Endothelial cell of umbilical vein (primary cell): Measurements from ENCODE around the gene RAC2. TPM values are rescaled to one million over a fixed set of nuclear protein-coding genes. Genes with fewer than 3 reads are reported as not detected.

Experiments
- BruUV-seq: library from RNA; stranded (reverse); fragments of 400-500 nt; replicated peaks from 2 replicates; lab custom pipeline; 2021; lab: Mats Ljungman, UMichigan
- CTCF ChIA-PET: fragments of 300-600, 350-600 bp; sonication (Branson Sonifier 250); formaldehyde crosslinking; loops from one replicate; lab custom pipeline; 2021; ENCODE audit warnings: antibody characterized with exemption, inconsistent platforms; lab: Charles Lee
- POLR2A ChIA-PET: fragments of 300-600, 350-600 bp; sonication (Branson Sonifier 250); formaldehyde crosslinking; loops from one replicate; lab custom pipeline; 2021; ENCODE audit warnings: antibody characterized with exemption, inconsistent platforms; lab: Charles Lee
- DNase-seq: peaks from one replicate; pipeline ENCODE4 v3.0.0-alpha.2; 2011; ENCODE audit warnings: low read depth, low spot score
- FAIRE-seq: peaks from 2 replicates; lab custom pipeline; 2011; peaks lifted over from hg19 to GRCh38; lab: Jason Lieb, UNC
- H2AFZ ChIP-seq: 2 replicates; pipeline ENCODE4 v1.6.0; 2012; ENCODE audit warnings: low read depth, low read length, control low read depth, inconsistent platforms
- H3K27ac ChIP-seq: 2 replicates; pipeline ENCODE4 v1.5.1; 2011; ENCODE audit warnings: low read depth, mild to moderate bottlenecking, control low read depth, low read length, moderate library complexity; ENCODE audit not compliant: insufficient read depth
- H3K27me3 ChIP-seq, 2 experiments: 2 replicates each; pipeline versions ENCODE4 v1.6.0 to v1.6.1; 2011; ENCODE audit warnings: low read length in 2 of 2, mixed read lengths in 1 of 2; ENCODE audit not compliant: control insufficient read depth in 2 of 2, insufficient read depth in 2 of 2
- H3K36me3 ChIP-seq, 2 experiments: 2 replicates in 1 of 2; 3 replicates in 1 of 2; pipeline ENCODE4 v1.5.1; 2011; ENCODE audit warnings: low read length in 2 of 2, mild to moderate bottlenecking in 1 of 2, moderate library complexity in 1 of 2; ENCODE audit not compliant: control insufficient read depth in 2 of 2, insufficient read depth in 2 of 2; ENCODE audit errors: extremely low read depth in 1 of 2
- H3K4me1 ChIP-seq: 3 replicates; pipeline ENCODE4 v1.5.1; 2011; ENCODE audit warnings: mild to moderate bottlenecking, low read length; ENCODE audit not compliant: control insufficient read depth, insufficient read depth; ENCODE audit errors: extremely low read depth
- H3K4me2 ChIP-seq: 2 replicates; pipeline ENCODE4 v1.6.1; 2011; ENCODE audit warnings: low read length, control low read depth, mixed read lengths; ENCODE audit not compliant: insufficient read depth
- H3K4me3 ChIP-seq, 3 experiments: fragments of 200-600 bp in 1 of 3; sonication (generic), shearing (Covaris generic) in 1 of 3; replicated peaks in 1 of 3; 2 replicates each; pipeline ENCODE4 v1.5.1; 2011 to 2016; ENCODE audit warnings: control low read depth in 3 of 3, low read length in 3 of 3, mild to moderate bottlenecking in 2 of 3, inconsistent platforms in 1 of 3, low read depth in 1 of 3, moderate library complexity in 1 of 3; ENCODE audit not compliant: insufficient read depth in 1 of 3
- H3K79me2 ChIP-seq: 2 replicates; pipeline ENCODE4 v1.6.0; 2012; ENCODE audit warnings: low read length, inconsistent platforms; ENCODE audit not compliant: control insufficient read depth, insufficient read depth
- H3K9ac ChIP-seq: replicated peaks from 2 replicates; pipeline ENCODE3; 2011; ENCODE audit warnings: low read length, control low read depth; ENCODE audit not compliant: insufficient read depth; ENCODE audit errors: extremely low read depth
- H3K9me1 ChIP-seq: replicated peaks from 3 replicates; pipeline ENCODE4 v1.6.0; 2011; ENCODE audit warnings: mild to moderate bottlenecking, low read length; ENCODE audit not compliant: control insufficient read depth, insufficient read depth; ENCODE audit errors: extremely low read depth
- H3K9me3 ChIP-seq: replicated peaks from 2 replicates; pipeline ENCODE4 v1.5.1; 2012; ENCODE audit warnings: low read length, inconsistent platforms; ENCODE audit not compliant: control insufficient read depth, insufficient read depth
- H4K20me1 ChIP-seq: replicated peaks from 2 replicates; pipeline ENCODE3; 2011; ENCODE audit warnings: mild to moderate bottlenecking, low read length; ENCODE audit not compliant: control insufficient read depth, insufficient read depth; ENCODE audit errors: extremely low read depth
- POLR2A ChIP-seq: IDR thresholded peaks from 2 replicates; pipeline ENCODE4 v1.6.1; 2012; ENCODE audit warnings: low read depth, mild to moderate bottlenecking, control low read depth, low read length
- dilution Hi-C: fragments of 300-500 bp; cut with MboI; formaldehyde crosslinking; loops from one replicate; pipeline ENCODE4 v1.15.0; 2019; ENCODE audit warnings: low sequenced_read_pairs; ENCODE audit not compliant: extremely low pct_ligation_motif_present
- intact Hi-C: fragments of 100-400 bp; cut with micrococcal nuclease; formaldehyde crosslinking; loops from one replicate; pipeline ENCODE4 v1.10.0; 2022
- polyA plus RNA-seq, 4 experiments: library from polyadenylated mRNA; depleted of rRNA in 3 of 4; stranded (reverse) in 3 of 4; unstranded in 1 of 4; fragments of >200 nt; gene quantifications; 2 replicates each; pipeline versions ENCODE4 v1.2.1 to v1.2.3, GENCODE V29; 2011 to 2012; ENCODE audit warnings: missing spikeins in 1 of 4
- total RNA-seq: library from RNA; stranded (reverse); gene quantifications from 2 replicates; pipeline ENCODE4 v1.2.3, GENCODE V29; 2021
- TF ChIP-seq, protein P1 (sequence below), 2 donors: IDR thresholded peaks; 1 replicate in 1 of 2; 2 replicates in 1 of 2; pipeline ENCODE4 v1.5.1; 2011; ENCODE audit warnings: low read length in 2 of 2, mild to moderate bottlenecking in 2 of 2, moderate library complexity in 2 of 2, control low read depth in 1 of 2, inconsistent platforms in 1 of 2, low read depth in 1 of 2; ENCODE audit not compliant: insufficient read depth in 1 of 2; ENCODE audit errors: extremely low read depth in 1 of 2

The RAC2 gene
- total and polyA plus RNA-seq, 2 donors (not counting 3 experiments of a cell fraction or from before 2014, with no cell fraction given), result 122 to 181 TPM

DNA sequence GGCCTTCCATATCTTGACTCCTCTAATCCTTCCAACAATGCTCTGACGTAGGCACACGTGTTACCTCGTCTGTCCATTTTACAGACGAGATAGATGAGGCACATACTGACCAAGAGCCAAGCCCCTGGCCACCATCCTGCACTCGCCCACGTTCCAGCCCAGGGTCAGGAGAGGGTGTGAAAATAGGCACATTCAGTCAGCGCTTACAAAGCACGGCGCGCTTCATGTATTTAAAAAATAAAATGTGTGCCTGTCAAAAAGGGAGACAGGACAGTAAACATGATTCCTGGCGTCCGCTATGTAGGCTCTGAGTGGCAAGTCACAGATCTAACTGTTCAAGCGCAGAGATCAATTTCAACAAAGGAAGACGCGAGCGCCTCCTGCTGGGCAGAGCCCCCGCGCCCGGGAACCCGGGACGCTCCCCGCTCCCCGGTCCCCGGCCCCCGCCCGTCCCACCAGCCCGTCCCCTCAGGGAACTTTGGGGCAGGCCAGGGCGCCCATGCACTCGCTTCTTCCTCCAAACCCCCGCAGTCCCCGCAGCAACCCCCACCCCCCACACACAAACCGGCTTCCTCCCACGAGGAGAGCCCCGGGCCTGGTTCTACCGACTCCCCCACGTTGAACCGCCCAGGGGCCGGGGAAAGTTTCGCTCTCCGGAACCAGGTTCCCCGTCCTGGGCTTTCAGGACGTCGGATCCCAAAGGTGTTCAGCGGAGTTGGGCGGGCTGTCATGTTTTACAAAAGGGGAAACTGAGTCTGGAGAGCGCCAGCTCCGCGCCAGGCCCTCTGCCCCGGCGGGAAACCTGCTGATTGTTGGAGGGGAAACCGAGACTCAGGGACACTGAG, 45.6 kb downstream of the RAC2 start:
- Histone ChIP-seq H3K4me1 (peaks cover 28% of the 10 kb centered on the region), H3K27ac (peak overlapping the region; percentile 71), H3K36me3 (no peaks in the 10 kb centered on the region), H3K4me2 (peak overlapping the region; percentile 89), H3K79me2 (no peaks in the 10 kb centered on the region), H4K20me1 (no peaks in the 10 kb centered on the region), H3K9me3 (no peaks in the 10 kb centered on the region), H2AFZ (peak overlapping the region; percentile 87), H3K27me3 (no peaks in the 10 kb centered on the region), H3K9ac (peak overlapping the region; percentile 80), H3K4me3 (peak overlapping the region; percentile 39 to 56 (median 52)), H3K9me1 (no peaks in the 10 kb centered on the region)
- no TSS peak for BruUV-seq
- ChIA-PET CTCF (interaction anchor here (0.6 to 5.1 kb wide), 44 partner anchors 10 to 692 kb away, joined by 3 to 69 read pairs (median 5); partner anchors contain the start of genes C1QTNF6, FOXRED2, IFT27 and KCTD17), POLR2A (no interaction called here)
- FAIRE-seq, result no peak
- dilution Hi-C loops, result no loop called here
- TF ChIP-seq, protein P1, sequence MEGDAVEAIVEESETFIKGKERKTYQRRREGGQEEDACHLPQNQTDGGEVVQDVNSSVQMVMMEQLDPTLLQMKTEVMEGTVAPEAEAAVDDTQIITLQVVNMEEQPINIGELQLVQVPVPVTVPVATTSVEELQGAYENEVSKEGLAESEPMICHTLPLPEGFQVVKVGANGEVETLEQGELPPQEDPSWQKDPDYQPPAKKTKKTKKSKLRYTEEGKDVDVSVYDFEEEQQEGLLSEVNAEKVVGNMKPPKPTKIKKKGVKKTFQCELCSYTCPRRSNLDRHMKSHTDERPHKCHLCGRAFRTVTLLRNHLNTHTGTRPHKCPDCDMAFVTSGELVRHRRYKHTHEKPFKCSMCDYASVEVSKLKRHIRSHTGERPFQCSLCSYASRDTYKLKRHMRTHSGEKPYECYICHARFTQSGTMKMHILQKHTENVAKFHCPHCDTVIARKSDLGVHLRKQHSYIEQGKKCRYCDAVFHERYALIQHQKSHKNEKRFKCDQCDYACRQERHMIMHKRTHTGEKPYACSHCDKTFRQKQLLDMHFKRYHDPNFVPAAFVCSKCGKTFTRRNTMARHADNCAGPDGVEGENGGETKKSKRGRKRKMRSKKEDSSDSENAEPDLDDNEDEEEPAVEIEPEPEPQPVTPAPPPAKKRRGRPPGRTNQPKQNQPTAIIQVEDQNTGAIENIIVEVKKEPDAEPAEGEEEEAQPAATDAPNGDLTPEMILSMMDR (IDR thresholded peaks at IDR 0.05; ENCODE audit: extremely low read depth in 1 of 2, insufficient read depth in 1 of 2, low read depth in 1 of 2, low read length in 2 of 2), result peak; percentile 67 to 90
- no peak for TF ChIP-seq POLR2A
- DNase-seq, result peak; percentile 71
- intact Hi-C loops, result loop anchor here (1.0 to 2.0 kb wide), 8 partner anchors 9 to 416 kb away; no protein-coding TSS in a partner anchor
